ENCODE results near the gene ERMN.
"Not testable (repeated sequence)": the region's sequence is repeated elsewhere in the genome, so short reads cannot be mapped to it uniquely, and the experiment has no call there.

Gene ERMN

GRCh38 chr2:157290525-157290924 lies 35.1 kb downstream of the ERMN start:
- no peak for DNase-seq

GRCh38 chr2:157287160-157287559 lies 38.5 kb downstream of the ERMN start:
- DNase-seq, result no peak

- DNase-seq, result no peak
These were observed 42.2 kb downstream of the ERMN start for GRCh38 chr2:157283468-157283867.

- DNase-seq, result no peak
These were observed 44.3 kb downstream of the ERMN start for GRCh38 chr2:157281316-157281715.

GRCh38 chr2:157279311-157279710 lies 46.3 kb downstream of the ERMN start:
- not testable (repeated sequence) for DNase-seq

GRCh38 chr2:157271590-157272203 lies 53.9 kb downstream of the ERMN start:
- no peak for DNase-seq

GRCh38 chr2:157269922-157270321 lies 55.7 kb downstream of the ERMN start:
- DNase-seq, result no peak

- DNase-seq, result no peak
These were observed 56.6 kb downstream of the ERMN start for GRCh38 chr2:157269060-157269459.

Measured in effector CD8-positive, alpha-beta T cell (primary cell).